Vagina (tissue), 2 donors: Measurements from ENCODE around the gene TMEM106C. TPM values are rescaled to one million over a fixed set of nuclear protein-coding genes. Genes with fewer than 3 reads are reported as not detected.

Experiments
- DNase-seq, 2 donors: peaks; one replicate each; pipeline ENCODE4 v3.0.0-alpha.2; 2017; ENCODE audit errors: extremely low spot score in 2 of 2
- H3K27ac ChIP-seq: fragments of 200-600 bp; sonication (generic); one replicate; pipeline ENCODE4 v1.5.1; 2019
- H3K27me3 ChIP-seq: fragments of 200-600 bp; sonication (generic); one replicate; pipeline ENCODE4 v1.5.1; 2019
- H3K36me3 ChIP-seq, 2 donors: fragments of 200-600 bp; sonication (generic); one replicate each; pipeline ENCODE4 v1.5.1; 2017 to 2019
- H3K4me1 ChIP-seq: fragments of 200-600 bp; sonication (generic); one replicate; pipeline ENCODE4 v1.5.1; 2019
- H3K4me3 ChIP-seq, 2 donors: fragments of 200-600 bp; sonication (generic); 1 replicate in 1 of 2; 2 replicates in 1 of 2; pipeline ENCODE4 v1.5.1; 2016 to 2019
- H3K9me3 ChIP-seq: fragments of 200-600 bp; sonication (generic); one replicate; pipeline ENCODE4 v1.5.1; 2019
- POLR2A ChIP-seq, 2 donors: fragments of 450-650 bp; IDR thresholded peaks; one replicate each; pipeline ENCODE4 v1.6.1; 2017; ENCODE audit warnings: antibody characterized with exemption in 2 of 2, mild to moderate bottlenecking in 2 of 2, moderate library complexity in 2 of 2
- POLR2AphosphoS5 ChIP-seq, 2 donors: sonication (generic); formaldehyde crosslinking; IDR thresholded peaks; one replicate each; pipeline ENCODE4 v1.9.0; 2017; ENCODE audit warnings: antibody characterized with exemption in 2 of 2, mild to moderate bottlenecking in 2 of 2, low read depth in 1 of 2; ENCODE audit not compliant: insufficient read depth in 1 of 2
- intact Hi-C: fragments of 100-400 bp; cut with DNase I; formaldehyde crosslinking; loops from one replicate; pipeline ENCODE4 v1.15.1; 2023
- total RNA-seq: library from RNA; depleted of rRNA; stranded (reverse); fragments of >200 nt; gene quantifications from one replicate; pipeline ENCODE4 v1.2.3, GENCODE V29; 2016
- TF ChIP-seq, protein P1 (sequence below), 3 experiments: fragments of 450-650 bp in 2 of 3; fragments of 200-600 bp in 1 of 3; sonication (generic) in 1 of 3; IDR thresholded peaks; one replicate each; pipeline ENCODE4 v1.5.1; 2017 to 2019; ENCODE audit warnings: antibody characterized with exemption in 3 of 3, mild to moderate bottlenecking in 2 of 3, moderate library complexity in 2 of 3

TMEM106C gene
- total RNA-seq, 1 donor from 2014 or later, result 25.3 TPM

DNA sequence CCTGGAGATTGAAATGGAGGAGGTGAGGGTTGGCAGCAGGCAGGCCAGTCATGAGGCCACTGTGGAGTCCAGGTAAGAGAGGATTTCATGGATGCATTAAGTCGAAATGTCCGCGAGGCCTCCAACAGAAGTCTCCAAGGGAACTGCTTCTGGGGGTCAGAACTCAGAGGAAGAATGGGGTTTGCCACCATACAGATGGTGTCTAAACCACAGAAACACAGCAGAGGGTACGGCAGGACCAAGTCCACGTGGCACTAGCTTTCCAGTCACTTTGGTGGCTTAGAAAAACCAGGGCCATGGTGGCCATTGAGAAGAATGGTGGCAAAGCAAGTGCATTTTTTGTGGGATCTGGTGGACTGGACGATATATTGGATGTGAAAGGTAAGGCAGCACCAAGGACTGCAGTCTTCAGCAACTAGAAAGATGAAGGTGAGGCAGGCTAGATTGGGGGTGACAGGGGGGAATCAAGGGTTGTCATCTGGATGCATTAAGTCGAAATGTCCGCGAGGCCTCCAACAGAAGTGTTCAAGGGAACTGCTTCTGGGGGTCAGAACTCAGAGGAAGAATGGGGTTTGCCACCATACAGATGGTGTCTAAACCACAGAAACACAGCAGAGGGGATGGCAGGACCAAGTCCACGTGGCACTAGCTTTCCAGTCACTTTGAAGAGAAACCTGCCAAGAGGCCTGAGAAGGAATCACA, 22.5 kb upstream of the TMEM106C start:
- Histone ChIP-seq H3K4me1 (no peaks in the 10 kb centered on the region), H3K36me3 (no peaks in the 10 kb centered on the region), H3K9me3 (no peaks in the 10 kb centered on the region), H3K4me3 (no peak overlapping the region), H3K27ac (no peak overlapping the region), H3K27me3 (no peaks in the 10 kb centered on the region)
- intact Hi-C loops, result no loop called here
- TF ChIP-seq, protein P1, sequence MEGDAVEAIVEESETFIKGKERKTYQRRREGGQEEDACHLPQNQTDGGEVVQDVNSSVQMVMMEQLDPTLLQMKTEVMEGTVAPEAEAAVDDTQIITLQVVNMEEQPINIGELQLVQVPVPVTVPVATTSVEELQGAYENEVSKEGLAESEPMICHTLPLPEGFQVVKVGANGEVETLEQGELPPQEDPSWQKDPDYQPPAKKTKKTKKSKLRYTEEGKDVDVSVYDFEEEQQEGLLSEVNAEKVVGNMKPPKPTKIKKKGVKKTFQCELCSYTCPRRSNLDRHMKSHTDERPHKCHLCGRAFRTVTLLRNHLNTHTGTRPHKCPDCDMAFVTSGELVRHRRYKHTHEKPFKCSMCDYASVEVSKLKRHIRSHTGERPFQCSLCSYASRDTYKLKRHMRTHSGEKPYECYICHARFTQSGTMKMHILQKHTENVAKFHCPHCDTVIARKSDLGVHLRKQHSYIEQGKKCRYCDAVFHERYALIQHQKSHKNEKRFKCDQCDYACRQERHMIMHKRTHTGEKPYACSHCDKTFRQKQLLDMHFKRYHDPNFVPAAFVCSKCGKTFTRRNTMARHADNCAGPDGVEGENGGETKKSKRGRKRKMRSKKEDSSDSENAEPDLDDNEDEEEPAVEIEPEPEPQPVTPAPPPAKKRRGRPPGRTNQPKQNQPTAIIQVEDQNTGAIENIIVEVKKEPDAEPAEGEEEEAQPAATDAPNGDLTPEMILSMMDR (IDR thresholded peaks at IDR 0.05), result no peak
- TF ChIP-seq POLR2A (IDR thresholded peaks at IDR 0.05) (no peak), POLR2AphosphoS5 (IDR thresholded peaks at IDR 0.05; ENCODE audit: insufficient read depth in 1 of 2, low read depth in 1 of 2) (no peak)
- DNase-seq, result no peak

DNA sequence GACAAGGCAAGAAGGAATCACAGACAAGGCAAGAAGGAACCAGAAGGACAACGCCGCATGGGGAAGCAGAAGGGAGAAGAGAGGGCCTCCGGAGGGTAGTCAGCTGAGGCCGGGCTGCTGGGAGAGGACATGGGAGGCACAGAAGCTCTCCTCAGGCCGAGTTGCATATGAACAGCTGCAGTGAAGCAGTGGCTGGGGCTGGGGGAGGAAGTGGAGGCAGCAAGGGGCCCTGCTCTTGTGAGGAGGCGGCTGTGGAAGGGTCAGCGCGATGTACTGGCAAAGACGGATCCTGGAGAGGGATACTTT, 22.0 kb upstream of the TMEM106C start:
- no peaks in the 10 kb centered on the region for H3K4me1 ChIP-seq
- no peak for DNase-seq
- H3K4me3 ChIP-seq, result no peak overlapping the region
- H3K36me3 ChIP-seq, result no peaks in the 10 kb centered on the region
- no peaks in the 10 kb centered on the region for H3K9me3 ChIP-seq
- no peak overlapping the region for H3K27ac ChIP-seq
- intact Hi-C loops, result no loop called here
- TF ChIP-seq, protein P1 (IDR thresholded peaks at IDR 0.05), result no peak
- no peaks in the 10 kb centered on the region for H3K27me3 ChIP-seq

DNA sequence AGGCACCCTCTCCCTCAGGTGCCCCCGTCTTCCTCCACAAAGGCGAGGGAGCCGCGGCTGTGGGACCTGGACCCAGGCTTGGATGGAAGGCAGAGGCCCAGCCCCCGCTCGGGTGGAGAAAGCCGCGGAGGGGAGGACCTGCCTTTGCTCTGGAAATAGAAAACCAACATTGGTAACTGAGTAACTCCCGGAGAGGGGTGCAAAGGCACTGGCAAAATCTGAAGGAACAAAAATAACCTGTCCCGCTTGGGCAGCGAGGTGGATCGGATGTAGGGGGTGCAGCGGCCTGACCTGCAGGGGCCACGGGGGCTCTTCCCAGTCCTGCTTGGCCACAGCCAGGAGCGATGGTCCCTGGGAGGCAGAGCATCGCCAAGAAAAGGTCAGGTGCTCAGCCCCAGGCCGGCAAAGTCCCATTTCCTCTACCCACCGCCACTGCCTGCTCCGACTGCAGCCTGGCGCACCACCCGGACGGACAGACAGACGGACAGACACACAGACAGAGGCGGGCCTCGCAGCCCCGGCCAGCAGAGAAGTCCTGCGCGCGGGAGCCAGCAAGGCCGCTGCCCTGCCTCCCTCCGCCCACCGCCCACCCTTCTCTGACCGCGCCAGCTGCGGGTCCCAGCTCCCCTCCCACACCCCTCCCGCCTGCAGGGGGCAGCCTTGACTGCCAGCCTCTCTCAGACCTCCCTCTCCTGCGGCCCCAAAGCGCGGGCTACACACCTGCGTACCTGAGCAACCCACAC, 21.4 kb upstream of the TMEM106C start:
- intact Hi-C loops, result no loop called here

DNA sequence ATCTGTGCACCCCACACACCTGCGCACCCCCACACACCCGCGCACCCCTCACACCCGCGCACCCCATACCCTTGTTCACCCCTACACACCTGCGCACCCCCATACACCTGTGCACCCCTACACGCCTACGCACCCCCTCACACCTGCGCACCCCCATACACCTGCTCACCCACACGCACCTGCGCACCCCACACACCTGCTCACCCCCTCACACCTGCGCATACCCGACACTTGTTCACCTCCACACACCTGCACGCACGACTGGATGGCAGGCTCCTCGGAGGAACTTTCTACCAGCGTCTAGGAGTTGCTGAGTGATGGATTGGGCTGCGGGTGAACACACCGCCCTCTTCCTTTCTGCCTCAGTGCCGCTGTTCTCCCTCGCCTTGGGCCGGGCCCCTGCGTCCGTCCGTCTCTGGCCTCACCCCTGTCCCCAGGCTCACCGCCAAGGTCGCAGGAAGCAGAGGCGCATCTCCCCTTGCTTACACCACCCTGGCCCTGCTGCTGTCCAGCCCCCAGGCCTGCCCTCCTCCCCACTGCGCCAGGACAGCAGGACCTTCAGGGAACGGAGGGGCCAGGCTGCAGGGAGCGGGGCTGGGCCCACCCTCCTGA, 20.7 kb upstream of the TMEM106C start:
- intact Hi-C loops, result no loop called here
- no peak for TF ChIP-seq POLR2AphosphoS5 (IDR thresholded peaks at IDR 0.05; ENCODE audit: insufficient read depth in 1 of 2, low read depth in 1 of 2)
- TF ChIP-seq POLR2A (IDR thresholded peaks at IDR 0.05), result no peak
- TF ChIP-seq, protein P1 (IDR thresholded peaks at IDR 0.05), result no peak
- DNase-seq, result peak in 1 of 2 donors; percentile 80

More for the DNA sequence above, 21.4 kb upstream of the TMEM106C start:
- no peak for TF ChIP-seq POLR2AphosphoS5 (IDR thresholded peaks at IDR 0.05; ENCODE audit: insufficient read depth in 1 of 2, low read depth in 1 of 2)
- TF ChIP-seq, protein P1 (IDR thresholded peaks at IDR 0.05), result no peak
- TF ChIP-seq POLR2A (IDR thresholded peaks at IDR 0.05), result no peak
- Histone ChIP-seq H3K4me3 (no peak overlapping the region), H3K27ac (no peak overlapping the region), H3K9me3 (no peaks in the 10 kb centered on the region), H3K36me3 (no peaks in the 10 kb centered on the region), H3K27me3 (no peaks in the 10 kb centered on the region), H3K4me1 (no peaks in the 10 kb centered on the region)
- DNase-seq, result no peak

More for the DNA sequence above, 20.7 kb upstream of the TMEM106C start:
- H3K27ac ChIP-seq, result no peak overlapping the region
- no peaks in the 10 kb centered on the region for H3K9me3 ChIP-seq
- H3K4me1 ChIP-seq, result no peaks in the 10 kb centered on the region
- no peaks in the 10 kb centered on the region for H3K27me3 ChIP-seq
- no peak overlapping the region for H3K4me3 ChIP-seq
- H3K36me3 ChIP-seq, result no peaks in the 10 kb centered on the region
